GM04504 (cell line): Measurements from ENCODE around the gene PRDM16.
"Not testable (repeated sequence)": the region's sequence is repeated elsewhere in the genome, so short reads cannot be mapped to it uniquely, and the experiment has no call there.

Experiments
- DNase-seq: peaks from one replicate; pipeline ENCODE4 v3.0.0-alpha.2; 2012; ENCODE audit warnings: low read depth

PRDM16 gene

GRCh38 chr1:3162322-3162882, 93.4 kb downstream of the PRDM16 start:
- DNase-seq, result no peak

- DNase-seq, result no peak
Measured at GRCh38 chr1:3163356-3163755, 94.4 kb downstream of the PRDM16 start.

- DNase-seq, result no peak
Measured at GRCh38 chr1:3164671-3165070, 95.7 kb downstream of the PRDM16 start.

GRCh38 chr1:3165189-3165588, 96.2 kb downstream of the PRDM16 start:
- DNase-seq, result not testable (repeated sequence)

- DNase-seq, result no peak
Measured at GRCh38 chr1:3166206-3166918, 97.4 kb downstream of the PRDM16 start.

GRCh38 chr1:3167255-3167654, 98.3 kb downstream of the PRDM16 start:
- no peak for DNase-seq

- no peak for DNase-seq
Measured at GRCh38 chr1:3168678-3169077, 99.7 kb downstream of the PRDM16 start.

- no peak for DNase-seq
Measured at GRCh38 chr1:3169665-3170356, 100.8 kb downstream of the PRDM16 start.

GRCh38 chr1:3170561-3171453, 101.8 kb downstream of the PRDM16 start:
- DNase-seq, result no peak

GRCh38 chr1:3171761-3172160, 102.8 kb downstream of the PRDM16 start:
- no peak for DNase-seq

GRCh38 chr1:3172431-3173380, 103.7 kb downstream of the PRDM16 start:
- no peak for DNase-seq

GRCh38 chr1:3173381-3173980, 104.5 kb downstream of the PRDM16 start:
- no peak for DNase-seq

GRCh38 chr1:3174487-3175247, 105.7 kb downstream of the PRDM16 start:
- no peak for DNase-seq

- no peak for DNase-seq
Measured at GRCh38 chr1:3175486-3175885, 106.5 kb downstream of the PRDM16 start.

GRCh38 chr1:3176028-3176427, 107.0 kb downstream of the PRDM16 start:
- no peak for DNase-seq

- DNase-seq, result no peak
Measured at GRCh38 chr1:3176820-3177219, 107.8 kb downstream of the PRDM16 start.

GRCh38 chr1:3178279-3178678, 109.3 kb downstream of the PRDM16 start:
- no peak for DNase-seq

- no peak for DNase-seq
Measured at GRCh38 chr1:3179471-3179870, 110.5 kb downstream of the PRDM16 start.

- DNase-seq, result no peak
Measured at GRCh38 chr1:3180915-3181314, 111.9 kb downstream of the PRDM16 start.

- no peak for DNase-seq
Measured at GRCh38 chr1:3181956-3182355, 113.0 kb downstream of the PRDM16 start.
